WERI-Rb-1 (cell line): Measurements from ENCODE around the gene MAG.
"Not testable (repeated sequence)": the region's sequence is repeated elsewhere in the genome, so short reads cannot be mapped to it uniquely, and the experiment has no call there.

Source experiments
- DNase-seq: peaks from one replicate; pipeline ENCODE4 v3.0.0-alpha.2; 2020
- H3K27ac ChIP-seq: fragments of 250-450 bp; sonication (Bioruptor Pico); 2 replicates; pipeline ENCODE4 v1.5.1; 2020; ENCODE audit warnings: mild to moderate bottlenecking, moderate library complexity
- H3K27me3 ChIP-seq: fragments of 250-450 bp; sonication (Bioruptor Pico); 2 replicates; pipeline ENCODE4 v1.5.1; 2021; ENCODE audit warnings: mild to moderate bottlenecking, low read depth, moderate library complexity; ENCODE audit not compliant: insufficient read depth, severe bottlenecking
- H3K36me3 ChIP-seq: fragments of 250-450 bp; sonication (Bioruptor Pico); 2 replicates; pipeline ENCODE4 v1.5.1; 2020; ENCODE audit warnings: mild to moderate bottlenecking, moderate library complexity
- H3K4me3 ChIP-seq: 2 replicates; pipeline ENCODE4 v1.5.1; 2011; ENCODE audit warnings: low read depth, mild to moderate bottlenecking, control low read depth, low read length
- H3K9me3 ChIP-seq: fragments of 250-450 bp; sonication (Bioruptor Pico); 2 replicates; pipeline ENCODE4 v1.5.1; 2021; ENCODE audit warnings: mild to moderate bottlenecking, moderate library complexity; ENCODE audit not compliant: severe bottlenecking
- TF ChIP-seq, protein P1 (sequence below): IDR thresholded peaks from 2 replicates; pipeline ENCODE4 v1.5.1; 2011; ENCODE audit warnings: low read depth, mild to moderate bottlenecking, control low read depth, inconsistent platforms, low read length

MAG gene

DNA sequence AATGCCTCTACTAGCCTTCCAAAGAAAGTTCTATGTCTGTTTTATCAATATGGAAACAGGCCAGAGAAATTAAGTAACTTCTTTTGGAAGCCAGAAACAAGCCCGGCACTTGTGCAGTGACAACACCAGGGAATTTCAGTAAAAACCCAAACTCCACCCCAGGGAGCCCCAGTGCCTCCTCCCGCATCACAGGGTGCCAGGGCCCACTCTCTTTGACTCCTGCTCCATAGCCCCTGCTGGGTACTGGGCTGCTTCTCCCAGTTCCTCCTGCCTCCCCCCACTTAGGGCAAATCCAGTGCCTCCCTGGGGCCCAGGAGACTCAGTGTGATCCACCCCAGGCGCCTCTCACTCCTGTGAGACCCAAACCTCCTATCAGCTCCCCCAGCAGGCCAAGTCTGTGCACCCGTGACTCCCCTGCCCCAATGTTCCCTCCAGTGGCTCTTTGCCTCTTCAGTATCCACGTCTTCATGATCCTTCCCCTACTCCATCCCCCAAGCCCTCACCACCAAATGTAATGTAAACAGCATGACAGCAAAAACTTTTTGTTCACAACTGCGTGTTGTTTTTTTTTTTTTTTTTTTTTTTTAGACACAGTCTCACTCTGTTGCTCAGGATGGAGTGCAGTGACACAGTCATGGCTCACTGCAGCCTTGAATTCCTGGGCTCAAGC lies 64.0 kb downstream of the MAG start:
- H3K4me3 ChIP-seq = no peak overlapping the region
- no peak for DNase-seq
- H3K27ac ChIP-seq = no peak overlapping the region
- TF ChIP-seq, protein P1, sequence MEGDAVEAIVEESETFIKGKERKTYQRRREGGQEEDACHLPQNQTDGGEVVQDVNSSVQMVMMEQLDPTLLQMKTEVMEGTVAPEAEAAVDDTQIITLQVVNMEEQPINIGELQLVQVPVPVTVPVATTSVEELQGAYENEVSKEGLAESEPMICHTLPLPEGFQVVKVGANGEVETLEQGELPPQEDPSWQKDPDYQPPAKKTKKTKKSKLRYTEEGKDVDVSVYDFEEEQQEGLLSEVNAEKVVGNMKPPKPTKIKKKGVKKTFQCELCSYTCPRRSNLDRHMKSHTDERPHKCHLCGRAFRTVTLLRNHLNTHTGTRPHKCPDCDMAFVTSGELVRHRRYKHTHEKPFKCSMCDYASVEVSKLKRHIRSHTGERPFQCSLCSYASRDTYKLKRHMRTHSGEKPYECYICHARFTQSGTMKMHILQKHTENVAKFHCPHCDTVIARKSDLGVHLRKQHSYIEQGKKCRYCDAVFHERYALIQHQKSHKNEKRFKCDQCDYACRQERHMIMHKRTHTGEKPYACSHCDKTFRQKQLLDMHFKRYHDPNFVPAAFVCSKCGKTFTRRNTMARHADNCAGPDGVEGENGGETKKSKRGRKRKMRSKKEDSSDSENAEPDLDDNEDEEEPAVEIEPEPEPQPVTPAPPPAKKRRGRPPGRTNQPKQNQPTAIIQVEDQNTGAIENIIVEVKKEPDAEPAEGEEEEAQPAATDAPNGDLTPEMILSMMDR = no peak
- H3K36me3 ChIP-seq = no peaks in the 10 kb centered on the region
- H3K27me3 ChIP-seq = no peaks in the 10 kb centered on the region
- no peaks in the 10 kb centered on the region for H3K9me3 ChIP-seq

- Histone ChIP-seq H3K27me3 (no peaks in the 10 kb centered on the region), H3K4me3 (no peak within 1 kb of the TSS), H3K9me3 (no peaks in the 10 kb centered on the region), H3K36me3 (no peaks in the 10 kb centered on the region), H3K27ac (no peak within 1 kb of the TSS)
- TF ChIP-seq, protein P1 = no peak
- DNase-seq = no peak
Observed at GRCh38 chr19:35357867-35358573, 66.1 kb downstream of the MAG start, which contains the start of gene FFAR3. Gene FFAR3 (plus strand): TSS chr19:35358460. CDS start chr19:35358891, 431 bp downstream.

DNA sequence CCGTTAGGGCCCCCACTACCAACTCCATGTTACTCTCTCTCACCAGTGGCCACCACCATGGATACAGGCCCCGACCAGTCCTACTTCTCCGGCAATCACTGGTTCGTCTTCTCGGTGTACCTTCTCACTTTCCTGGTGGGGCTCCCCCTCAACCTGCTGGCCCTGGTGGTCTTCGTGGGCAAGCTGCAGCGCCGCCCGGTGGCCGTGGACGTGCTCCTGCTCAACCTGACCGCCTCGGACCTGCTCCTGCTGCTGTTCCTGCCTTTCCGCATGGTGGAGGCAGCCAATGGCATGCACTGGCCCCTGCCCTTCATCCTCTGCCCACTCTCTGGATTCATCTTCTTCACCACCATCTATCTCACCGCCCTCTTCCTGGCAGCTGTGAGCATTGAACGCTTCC lies 66.9 kb downstream of the MAG start:
- not testable (repeated sequence) for DNase-seq, H3K4me3 ChIP-seq, H3K36me3 ChIP-seq, H3K27ac ChIP-seq, H3K9me3 ChIP-seq, H3K27me3 ChIP-seq

DNA sequence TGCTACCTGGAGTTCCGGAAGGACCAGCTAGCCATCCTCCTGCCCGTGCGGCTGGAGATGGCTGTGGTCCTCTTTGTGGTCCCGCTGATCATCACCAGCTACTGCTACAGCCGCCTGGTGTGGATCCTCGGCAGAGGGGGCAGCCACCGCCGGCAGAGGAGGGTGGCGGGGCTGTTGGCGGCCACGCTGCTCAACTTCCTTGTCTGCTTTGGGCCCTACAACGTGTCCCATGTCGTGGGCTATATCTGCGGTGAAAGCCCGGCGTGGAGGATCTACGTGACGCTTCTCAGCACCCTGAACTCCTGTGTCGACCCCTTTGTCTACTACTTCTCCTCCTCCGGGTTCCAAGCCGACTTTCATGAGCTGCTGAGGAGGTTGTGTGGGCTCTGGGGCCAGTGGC lies 67.4 kb downstream of the MAG start:
- H3K4me3 ChIP-seq = not testable (repeated sequence)

DNA sequence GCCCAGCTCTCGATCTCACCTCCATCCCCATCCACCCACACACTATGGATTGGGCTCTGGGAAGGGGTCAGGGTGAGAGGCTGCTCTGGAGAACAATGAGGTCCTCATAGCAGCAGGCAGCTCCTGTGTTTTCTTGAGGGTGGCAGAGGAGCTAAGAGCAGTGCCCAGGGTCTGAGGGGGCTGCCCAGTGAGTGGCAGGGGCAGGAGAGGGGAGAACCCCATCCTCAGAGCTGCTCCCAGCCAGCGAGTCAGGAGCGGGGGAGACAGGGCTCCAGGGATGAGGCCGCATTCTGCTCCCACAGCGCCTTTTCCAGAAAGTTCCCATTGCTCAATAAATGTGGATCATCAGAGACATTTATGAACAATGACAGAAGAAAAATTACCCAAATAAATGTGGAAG lies 68.1 kb downstream of the MAG start:
- H3K4me3 ChIP-seq, DNase-seq, H3K36me3 ChIP-seq, H3K27ac ChIP-seq, H3K9me3 ChIP-seq, H3K27me3 ChIP-seq: not testable (repeated sequence)

More for the DNA sequence above, 67.4 kb downstream of the MAG start:
- not testable (repeated sequence) for H3K27me3 ChIP-seq, DNase-seq, H3K36me3 ChIP-seq, H3K9me3 ChIP-seq, H3K27ac ChIP-seq

DNA sequence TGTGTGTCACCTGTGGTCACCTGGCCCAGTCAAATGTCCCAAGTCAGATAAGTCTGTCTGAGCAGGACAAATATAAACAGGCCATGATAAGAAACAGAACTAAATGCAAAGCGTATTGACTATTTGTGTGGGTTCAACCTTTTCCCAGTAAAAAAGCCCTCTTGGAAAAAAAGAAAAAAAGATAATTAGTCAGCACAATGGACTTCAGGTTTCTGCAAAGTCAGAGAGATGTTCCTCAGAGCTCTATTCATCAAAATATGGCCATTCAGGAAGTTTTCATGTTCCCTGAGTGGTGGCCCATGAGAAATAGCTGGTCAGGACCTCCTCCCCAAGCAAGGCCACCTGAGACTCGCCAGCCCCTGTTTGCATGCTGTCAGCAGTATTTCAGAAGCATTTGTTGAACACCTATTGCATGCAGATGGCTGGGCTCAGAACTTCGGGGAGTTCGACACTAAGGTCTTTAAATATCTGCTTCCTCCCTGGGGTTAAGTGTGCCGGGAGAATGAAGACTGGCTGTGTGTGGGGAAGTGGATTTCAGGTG lies 69.0 kb downstream of the MAG start:
- Histone ChIP-seq H3K27ac (no peak overlapping the region), H3K36me3 (no peaks in the 10 kb centered on the region), H3K27me3 (no peaks in the 10 kb centered on the region), H3K4me3 (no peak overlapping the region), H3K9me3 (no peaks in the 10 kb centered on the region)
- TF ChIP-seq, protein P1 = no peak
- no peak for DNase-seq

GRCh38 chr19:35362261-35363000 lies 70.5 kb downstream of the MAG start:
- H3K27me3 ChIP-seq = no peaks in the 10 kb centered on the region
- TF ChIP-seq, protein P1 = no peak
- H3K27ac ChIP-seq = no peak overlapping the region
- DNase-seq = no peak
- no peak overlapping the region for H3K4me3 ChIP-seq
- H3K9me3 ChIP-seq = no peaks in the 10 kb centered on the region
- no peaks in the 10 kb centered on the region for H3K36me3 ChIP-seq
